ENCODE measurements around the gene AGO4.
"Not testable (repeated sequence)": the region's sequence is repeated elsewhere in the genome, so short reads cannot be mapped to it uniquely, and the experiment has no call there.

Gene AGO4

DNA sequence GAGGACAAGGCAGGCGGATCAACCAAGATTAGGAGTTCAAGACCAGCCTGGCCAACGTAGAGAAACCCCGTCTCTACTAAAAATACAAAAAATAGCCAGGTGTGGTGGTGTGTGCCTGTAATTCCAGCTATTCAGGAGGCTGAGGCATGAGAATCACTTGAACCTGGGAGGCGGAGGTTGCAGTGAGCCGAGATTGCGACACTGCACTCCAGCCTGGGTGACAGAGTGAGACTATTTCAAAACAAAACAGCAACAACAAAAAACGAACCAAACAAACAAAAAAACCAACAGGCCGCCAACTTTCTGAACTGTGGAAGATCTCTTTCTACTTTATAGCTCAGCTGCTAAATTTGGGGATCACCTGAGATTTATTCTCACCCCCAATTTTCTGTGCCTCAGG lies 23.5 kb upstream of the AGO4 start:
- not testable (repeated sequence) for H3K4me3 ChIP-seq (ENCODE audit: low read depth in 1 of 2, low read length in 2 of 2); H3K9ac ChIP-seq (ENCODE audit: low read depth in 1 of 2, low read length in 2 of 2); H3K4me1 ChIP-seq (ENCODE audit: control insufficient read depth in 1 of 2, insufficient read depth in 2 of 2, low read length in 2 of 2); H3K9me3 ChIP-seq (ENCODE audit: control insufficient read depth in 1 of 2, low read length in 2 of 2); H3K36me3 ChIP-seq (ENCODE audit: control insufficient read depth in 1 of 2, insufficient read depth in 2 of 2, low read length in 2 of 2); H3K27me3 ChIP-seq (ENCODE audit: control insufficient read depth in 1 of 2, insufficient read depth in 2 of 2, low read length in 2 of 2); H3K27ac ChIP-seq (ENCODE audit: low read depth, low read length)

DNA sequence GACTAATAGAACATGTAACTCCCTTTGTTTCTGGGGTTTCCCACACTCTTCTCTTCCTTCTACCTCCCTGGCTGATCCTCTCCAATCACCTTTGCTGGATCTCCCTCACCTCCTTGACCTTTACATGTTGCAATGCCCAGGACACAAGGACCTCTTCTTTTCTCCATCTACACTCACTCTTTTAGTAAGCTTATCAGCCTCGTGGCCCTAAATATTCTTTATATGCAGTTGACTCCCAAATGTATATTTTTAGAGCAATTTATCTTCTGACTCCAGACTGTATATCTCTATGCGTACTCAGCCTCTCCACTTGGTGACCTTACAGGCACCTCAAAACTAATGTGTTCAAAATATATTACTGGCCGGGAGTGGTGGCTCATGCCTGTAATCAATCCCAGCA lies 19.7 kb upstream of the AGO4 start:
- Histone ChIP-seq H3K9ac (ENCODE audit: low read depth in 1 of 2, low read length in 2 of 2) (no peak overlapping the region), H3K4me1 (ENCODE audit: control insufficient read depth in 1 of 2, insufficient read depth in 2 of 2, low read length in 2 of 2) (no peaks in the 10 kb centered on the region), H3K27me3 (ENCODE audit: control insufficient read depth in 1 of 2, insufficient read depth in 2 of 2, low read length in 2 of 2) (no peaks in the 10 kb centered on the region), H3K4me3 (ENCODE audit: low read depth in 1 of 2, low read length in 2 of 2) (no peak overlapping the region), H3K36me3 (ENCODE audit: control insufficient read depth in 1 of 2, insufficient read depth in 2 of 2, low read length in 2 of 2) (no peaks in the 10 kb centered on the region), H3K27ac (ENCODE audit: low read depth, low read length) (no peak overlapping the region), H3K9me3 (ENCODE audit: control insufficient read depth in 1 of 2, low read length in 2 of 2) (no peaks in the 10 kb centered on the region)

DNA sequence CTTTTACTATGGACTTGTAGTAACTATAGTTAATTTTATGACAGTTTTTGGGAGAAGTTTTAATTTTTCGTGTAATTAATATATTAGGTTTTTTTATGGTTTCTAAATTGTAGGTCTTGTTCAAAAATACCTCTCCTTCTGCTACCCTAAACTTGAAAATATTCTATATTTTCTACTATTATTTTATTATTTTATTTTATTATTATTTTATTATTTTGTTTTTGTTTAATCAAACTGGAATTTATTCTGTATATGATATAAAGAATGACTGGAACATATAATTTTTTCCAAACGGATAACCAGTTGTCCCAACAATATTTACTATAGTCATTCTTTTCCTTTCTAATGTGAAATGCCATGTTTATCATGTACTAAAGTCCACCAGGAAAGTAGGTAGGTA lies 17.1 kb upstream of the AGO4 start:
- Histone ChIP-seq H3K4me3 (ENCODE audit: low read depth in 1 of 2, low read length in 2 of 2) (no peak overlapping the region), H3K9ac (ENCODE audit: low read depth in 1 of 2, low read length in 2 of 2) (no peak overlapping the region), H3K9me3 (ENCODE audit: control insufficient read depth in 1 of 2, low read length in 2 of 2) (no peaks in the 10 kb centered on the region), H3K4me1 (ENCODE audit: control insufficient read depth in 1 of 2, insufficient read depth in 2 of 2, low read length in 2 of 2) (no peaks in the 10 kb centered on the region), H3K27me3 (ENCODE audit: control insufficient read depth in 1 of 2, insufficient read depth in 2 of 2, low read length in 2 of 2) (no peaks in the 10 kb centered on the region), H3K36me3 (ENCODE audit: control insufficient read depth in 1 of 2, insufficient read depth in 2 of 2, low read length in 2 of 2) (no peaks in the 10 kb centered on the region), H3K27ac (ENCODE audit: low read depth, low read length) (no peak overlapping the region)

DNA sequence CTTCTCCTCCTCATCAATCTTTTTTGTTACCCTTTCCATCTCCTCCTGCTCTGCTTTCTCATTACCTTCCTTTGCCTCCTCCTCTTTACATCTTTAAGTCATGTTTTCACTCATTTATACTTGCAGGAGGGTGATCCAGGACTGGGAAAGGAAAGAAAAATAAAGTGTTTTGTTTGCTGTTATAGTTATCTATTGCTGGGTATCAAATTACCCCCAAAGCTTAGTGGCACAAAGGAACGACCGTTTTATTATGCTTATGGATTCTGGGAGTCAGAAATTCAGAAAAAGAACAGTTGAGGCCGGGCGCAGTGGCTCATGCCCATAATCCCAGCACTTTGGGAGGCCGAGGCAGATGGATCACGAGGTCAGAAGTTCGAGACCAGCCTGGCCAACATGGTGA lies 12.5 kb upstream of the AGO4 start:
- H3K27me3 ChIP-seq (ENCODE audit: control insufficient read depth in 1 of 2, insufficient read depth in 2 of 2, low read length in 2 of 2): no peaks in the 10 kb centered on the region
- no peak overlapping the region for H3K27ac ChIP-seq (ENCODE audit: low read depth, low read length)
- H3K9ac ChIP-seq (ENCODE audit: low read depth in 1 of 2, low read length in 2 of 2): no peak overlapping the region
- no peaks in the 10 kb centered on the region for H3K36me3 ChIP-seq (ENCODE audit: control insufficient read depth in 1 of 2, insufficient read depth in 2 of 2, low read length in 2 of 2)
- no peaks in the 10 kb centered on the region for H3K9me3 ChIP-seq (ENCODE audit: control insufficient read depth in 1 of 2, low read length in 2 of 2)
- no peaks in the 10 kb centered on the region for H3K4me1 ChIP-seq (ENCODE audit: control insufficient read depth in 1 of 2, insufficient read depth in 2 of 2, low read length in 2 of 2)
- no peak overlapping the region for H3K4me3 ChIP-seq (ENCODE audit: low read depth in 1 of 2, low read length in 2 of 2)

DNA sequence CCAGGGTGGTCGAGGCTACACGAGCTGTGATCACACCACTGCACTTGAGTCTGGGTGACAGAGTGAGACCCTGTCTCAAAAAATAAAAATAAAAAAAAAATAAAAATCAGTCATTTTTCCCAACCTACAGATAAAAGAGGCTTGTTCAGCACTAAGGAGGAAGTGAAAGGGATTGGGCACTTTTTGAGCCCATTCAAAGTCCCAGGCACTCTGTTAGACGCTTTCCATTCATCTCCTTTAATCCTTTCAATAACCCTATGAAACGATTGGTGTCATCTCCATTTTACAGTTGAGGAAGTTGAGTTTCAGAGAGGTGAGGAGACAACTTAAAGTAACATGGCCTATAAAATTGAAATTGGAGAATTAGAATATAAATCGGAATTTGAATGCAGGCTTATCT lies 10.4 kb upstream of the AGO4 start:
- Histone ChIP-seq H3K4me1 (ENCODE audit: control insufficient read depth in 1 of 2, insufficient read depth in 2 of 2, low read length in 2 of 2) (no peaks in the 10 kb centered on the region), H3K9ac (ENCODE audit: low read depth in 1 of 2, low read length in 2 of 2) (no peak overlapping the region), H3K36me3 (ENCODE audit: control insufficient read depth in 1 of 2, insufficient read depth in 2 of 2, low read length in 2 of 2) (no peaks in the 10 kb centered on the region), H3K27me3 (ENCODE audit: control insufficient read depth in 1 of 2, insufficient read depth in 2 of 2, low read length in 2 of 2) (no peaks in the 10 kb centered on the region), H3K27ac (ENCODE audit: low read depth, low read length) (no peak overlapping the region), H3K4me3 (ENCODE audit: low read depth in 1 of 2, low read length in 2 of 2) (no peak overlapping the region), H3K9me3 (ENCODE audit: control insufficient read depth in 1 of 2, low read length in 2 of 2) (no peaks in the 10 kb centered on the region)

DNA sequence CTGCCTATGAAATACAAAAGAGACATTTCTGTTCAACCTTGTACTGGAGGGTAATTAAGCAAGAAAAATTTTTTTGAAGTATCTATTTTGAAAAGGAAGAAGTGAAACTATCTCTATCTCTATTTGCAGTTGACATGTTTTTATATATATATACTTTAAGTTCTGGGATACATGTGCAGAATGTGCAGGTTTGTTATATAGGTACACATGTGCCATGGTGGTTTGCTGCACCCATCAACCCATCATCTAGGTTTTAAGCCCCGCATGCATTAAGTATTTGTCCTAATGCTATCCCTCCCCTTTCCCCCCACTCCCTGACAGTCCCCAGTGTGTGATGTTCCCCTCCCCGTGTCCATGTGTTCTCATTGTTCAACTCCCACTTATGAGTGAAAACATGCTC lies 9.8 kb upstream of the AGO4 start:
- H3K4me3 ChIP-seq (ENCODE audit: low read depth in 1 of 2, low read length in 2 of 2); H3K9me3 ChIP-seq (ENCODE audit: control insufficient read depth in 1 of 2, low read length in 2 of 2); H3K36me3 ChIP-seq (ENCODE audit: control insufficient read depth in 1 of 2, insufficient read depth in 2 of 2, low read length in 2 of 2); H3K9ac ChIP-seq (ENCODE audit: low read depth in 1 of 2, low read length in 2 of 2); H3K27ac ChIP-seq (ENCODE audit: low read depth, low read length); H3K27me3 ChIP-seq (ENCODE audit: control insufficient read depth in 1 of 2, insufficient read depth in 2 of 2, low read length in 2 of 2); H3K4me1 ChIP-seq (ENCODE audit: control insufficient read depth in 1 of 2, insufficient read depth in 2 of 2, low read length in 2 of 2): not testable (repeated sequence)

DNA sequence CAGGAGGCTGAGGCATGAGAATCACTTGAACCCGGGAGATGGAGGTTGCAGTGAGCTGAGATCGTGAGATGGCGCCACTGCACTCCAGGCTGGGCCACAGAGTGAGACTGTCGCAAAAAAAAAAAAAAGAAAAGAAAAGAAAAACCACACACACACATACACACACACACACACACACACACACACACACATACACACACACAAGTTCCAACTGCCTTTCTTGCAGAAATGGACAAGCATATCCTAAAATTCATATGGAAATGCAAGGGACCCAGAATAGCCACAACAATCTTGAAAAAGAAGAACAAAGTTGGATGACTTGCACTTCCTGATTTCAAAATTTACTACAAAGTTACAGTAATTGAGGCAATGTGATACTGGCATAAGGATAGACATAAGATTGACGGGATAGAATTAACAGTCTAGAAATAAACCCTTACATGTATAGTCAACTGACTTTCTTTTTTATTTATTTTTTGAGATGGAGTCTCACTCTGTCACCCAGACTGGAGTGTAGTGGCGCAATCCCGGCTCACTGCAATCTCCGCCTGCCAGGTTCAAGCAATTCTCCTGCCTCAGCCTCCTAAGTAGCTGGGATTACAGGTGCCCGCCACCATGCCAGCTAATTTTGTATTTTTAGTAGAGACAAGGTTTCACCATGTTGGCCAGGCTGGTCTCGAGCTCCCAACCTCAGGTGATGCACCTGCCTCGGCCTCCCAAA lies 7.5 kb upstream of the AGO4 start:
- not testable (repeated sequence) for H3K27ac ChIP-seq (ENCODE audit: low read depth, low read length); H3K9ac ChIP-seq (ENCODE audit: low read depth in 1 of 2, low read length in 2 of 2); H3K9me3 ChIP-seq (ENCODE audit: control insufficient read depth in 1 of 2, low read length in 2 of 2); H3K4me1 ChIP-seq (ENCODE audit: control insufficient read depth in 1 of 2, insufficient read depth in 2 of 2, low read length in 2 of 2); H3K36me3 ChIP-seq (ENCODE audit: control insufficient read depth in 1 of 2, insufficient read depth in 2 of 2, low read length in 2 of 2); H3K4me3 ChIP-seq (ENCODE audit: low read depth in 1 of 2, low read length in 2 of 2); H3K27me3 ChIP-seq (ENCODE audit: control insufficient read depth in 1 of 2, insufficient read depth in 2 of 2, low read length in 2 of 2)

DNA sequence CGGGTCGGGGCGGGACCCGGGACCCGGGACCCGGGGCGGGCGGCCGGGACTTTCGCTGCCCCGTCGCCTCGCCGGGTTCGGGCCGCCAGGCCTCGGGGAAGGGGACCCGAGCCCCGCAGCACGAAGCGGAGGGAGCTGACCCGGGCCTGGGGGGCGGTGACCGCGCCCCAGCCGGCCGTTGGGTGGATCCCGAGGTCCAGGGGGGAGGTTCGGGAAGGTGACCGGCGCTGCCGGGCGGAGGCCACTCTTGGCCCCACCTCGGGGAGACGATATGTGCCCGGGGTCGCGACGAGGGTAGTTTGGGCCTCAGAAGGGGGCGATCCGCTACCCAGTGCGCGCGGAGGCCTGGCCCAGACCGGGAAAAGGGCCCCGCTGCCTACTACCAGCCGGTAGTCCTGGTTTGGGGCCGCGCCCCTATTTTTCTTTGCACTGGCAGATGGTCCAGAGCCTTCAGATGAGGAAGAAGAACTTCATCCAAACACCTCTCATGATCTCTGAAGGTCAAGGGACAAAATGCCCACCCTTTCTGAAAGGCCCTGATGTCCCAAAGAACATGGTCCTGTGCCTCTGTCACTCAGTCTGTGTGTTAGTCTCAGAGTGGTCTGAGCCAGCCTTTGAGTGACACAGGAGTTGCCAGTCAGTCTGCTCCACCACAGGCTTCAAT lies 766 bp downstream of the AGO4 start:
- H3K4me1 ChIP-seq (ENCODE audit: control insufficient read depth in 1 of 2, insufficient read depth in 2 of 2, low read length in 2 of 2): peaks cover 19 to 24% of the 10 kb centered on the region in 2 donors
- no peaks in the 10 kb centered on the region for H3K36me3 ChIP-seq (ENCODE audit: control insufficient read depth in 1 of 2, insufficient read depth in 2 of 2, low read length in 2 of 2)
- H3K4me3 ChIP-seq (ENCODE audit: low read depth in 1 of 2, low read length in 2 of 2): peak overlapping the region; percentile 80 to 84
- no peaks in the 10 kb centered on the region for H3K9me3 ChIP-seq (ENCODE audit: control insufficient read depth in 1 of 2, low read length in 2 of 2)
- H3K9ac ChIP-seq (ENCODE audit: low read depth in 1 of 2, low read length in 2 of 2): peak overlapping the region; percentile 64 to 85
- no peaks in the 10 kb centered on the region for H3K27me3 ChIP-seq (ENCODE audit: control insufficient read depth in 1 of 2, insufficient read depth in 2 of 2, low read length in 2 of 2)
- peak overlapping the region; percentile 64 for H3K27ac ChIP-seq (ENCODE audit: low read depth, low read length)

DNA sequence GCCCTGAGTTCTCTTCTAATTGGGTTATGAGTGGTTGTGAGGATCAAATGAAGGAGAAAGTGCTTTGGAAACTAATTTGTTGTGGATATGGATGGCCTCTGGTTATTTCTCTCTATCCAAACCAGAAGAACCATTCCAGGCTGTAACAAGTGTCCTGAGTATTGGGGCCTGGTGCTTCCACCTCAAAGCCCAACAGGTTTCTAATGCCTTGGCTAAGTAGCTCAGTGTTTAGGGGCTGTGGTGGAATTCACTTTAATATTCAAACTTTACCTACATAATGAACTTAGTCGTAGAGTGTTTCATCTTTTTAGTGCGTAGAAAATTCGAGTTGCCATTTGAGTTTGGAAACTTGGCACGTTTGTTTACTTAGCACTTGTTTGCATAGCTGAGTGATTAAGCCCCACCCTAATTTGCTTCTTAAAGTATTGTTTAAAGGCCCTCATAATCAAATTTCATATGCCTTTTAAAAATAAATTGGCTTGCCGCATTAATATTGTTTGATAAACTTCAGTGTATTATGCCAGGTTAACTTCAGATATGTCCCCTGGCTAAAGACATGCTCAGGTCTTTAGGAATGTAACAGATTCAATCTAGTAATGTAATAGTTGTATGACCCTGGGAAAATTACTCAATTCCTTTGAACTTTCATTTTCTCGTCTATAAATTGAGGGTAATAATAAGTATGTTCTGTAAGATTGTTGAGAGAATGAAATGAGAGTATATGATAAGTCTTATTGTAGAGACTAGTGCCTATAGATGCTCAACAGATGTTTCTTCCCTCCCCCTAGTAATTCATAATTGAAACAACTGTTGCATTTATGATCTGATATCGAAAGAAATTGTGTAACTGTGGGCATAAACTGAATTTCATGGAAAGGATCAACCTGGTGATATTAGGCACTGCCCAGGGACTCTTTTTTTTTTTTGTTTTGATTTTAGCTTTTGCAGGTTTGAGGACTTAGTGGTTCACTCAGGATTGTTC lies 1.6 kb downstream of the AGO4 start:
- Histone ChIP-seq H3K9me3 (ENCODE audit: control insufficient read depth in 1 of 2, low read length in 2 of 2) (no peaks in the 10 kb centered on the region), H3K4me1 (ENCODE audit: control insufficient read depth in 1 of 2, insufficient read depth in 2 of 2, low read length in 2 of 2) (peaks cover 19 to 24% of the 10 kb centered on the region in 2 donors)

More for the DNA sequence above, 1.6 kb downstream of the AGO4 start:
- Histone ChIP-seq H3K27me3 (ENCODE audit: control insufficient read depth in 1 of 2, insufficient read depth in 2 of 2, low read length in 2 of 2) (no peaks in the 10 kb centered on the region), H3K9ac (ENCODE audit: low read depth in 1 of 2, low read length in 2 of 2) (peak overlapping the region; percentile 64 to 85), H3K4me3 (ENCODE audit: low read depth in 1 of 2, low read length in 2 of 2) (peak overlapping the region; percentile 80 to 84), H3K36me3 (ENCODE audit: control insufficient read depth in 1 of 2, insufficient read depth in 2 of 2, low read length in 2 of 2) (no peaks in the 10 kb centered on the region), H3K27ac (ENCODE audit: low read depth, low read length) (peak overlapping the region; percentile 64)
